ENCODE results near the gene STX16.

The STX16 gene

DNA sequence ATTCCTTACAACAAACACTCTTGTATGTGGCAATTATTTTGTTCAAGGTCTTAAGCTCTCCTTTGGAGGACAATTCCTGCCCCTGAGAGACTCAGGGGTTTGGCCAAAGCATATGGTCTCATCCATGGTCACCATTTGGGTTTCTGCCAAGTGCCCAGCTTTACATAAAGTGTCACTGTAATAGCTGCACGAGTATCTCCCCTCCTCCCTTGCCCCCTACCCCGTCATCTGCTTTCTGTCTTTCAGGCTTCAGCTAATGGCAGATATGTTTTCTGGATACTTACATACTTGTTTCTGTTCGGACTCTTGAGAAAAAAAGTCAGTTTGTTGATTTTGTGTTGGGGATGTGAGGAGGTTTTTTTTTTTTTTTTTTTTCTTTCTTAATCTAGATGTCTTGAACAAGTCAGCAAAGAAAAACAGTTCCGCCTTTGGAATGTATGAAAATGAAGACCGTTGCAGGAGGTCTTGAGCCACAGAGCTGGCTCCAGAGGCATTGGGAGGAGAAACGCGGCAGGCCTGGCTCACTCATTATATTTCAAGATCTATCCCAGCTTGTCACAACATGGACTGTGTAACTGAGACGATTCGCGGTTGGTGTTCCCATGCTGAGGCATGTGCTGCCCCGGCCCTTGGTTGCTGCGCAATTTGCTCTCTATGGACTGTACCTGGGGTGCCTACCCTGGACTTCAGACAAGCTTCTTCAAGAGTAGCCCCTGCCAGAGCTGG lies 32.6 kb upstream of the STX16 start:
- DNase-seq (ENCODE audit: low spot score), result no peak

DNA sequence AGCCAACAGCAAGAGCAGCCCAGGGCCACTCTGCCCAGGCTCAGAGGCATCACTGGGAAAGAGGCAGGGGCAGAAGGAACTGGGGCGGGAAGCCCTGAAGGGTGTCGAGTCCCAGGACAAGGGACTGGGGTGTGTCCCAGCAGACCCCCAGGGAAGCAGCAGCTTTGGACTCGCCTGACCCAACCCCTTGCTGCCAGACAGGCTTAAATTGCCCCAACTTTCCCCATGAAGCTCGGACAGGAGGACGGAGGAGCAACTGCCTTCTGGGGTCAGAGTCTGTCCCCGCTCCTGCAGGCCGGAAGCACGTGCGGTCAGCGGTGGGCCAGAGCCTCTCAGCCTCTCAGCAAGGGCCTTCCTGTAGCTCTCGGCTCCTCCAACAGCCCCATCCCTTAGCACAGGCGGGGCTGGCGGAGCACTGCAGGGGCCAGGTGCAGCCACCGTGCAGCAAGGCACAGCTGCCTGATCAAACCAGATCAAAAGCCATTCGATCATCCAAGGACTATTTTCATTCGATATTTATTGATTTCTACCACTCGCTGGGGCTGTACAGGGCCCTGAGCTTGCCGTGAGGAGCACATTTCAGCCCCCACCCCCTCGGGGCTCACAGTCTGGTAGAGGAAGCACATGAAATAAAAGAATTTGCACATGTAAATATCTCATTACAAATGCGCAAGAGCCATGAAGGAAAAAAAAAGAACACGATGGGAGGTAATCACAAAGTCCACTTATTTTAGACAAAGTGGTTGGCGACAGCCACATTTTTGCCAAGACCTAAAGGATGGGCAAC lies 31.8 kb upstream of the STX16 start:
- DNase-seq (ENCODE audit: low spot score), result no peak

DNA sequence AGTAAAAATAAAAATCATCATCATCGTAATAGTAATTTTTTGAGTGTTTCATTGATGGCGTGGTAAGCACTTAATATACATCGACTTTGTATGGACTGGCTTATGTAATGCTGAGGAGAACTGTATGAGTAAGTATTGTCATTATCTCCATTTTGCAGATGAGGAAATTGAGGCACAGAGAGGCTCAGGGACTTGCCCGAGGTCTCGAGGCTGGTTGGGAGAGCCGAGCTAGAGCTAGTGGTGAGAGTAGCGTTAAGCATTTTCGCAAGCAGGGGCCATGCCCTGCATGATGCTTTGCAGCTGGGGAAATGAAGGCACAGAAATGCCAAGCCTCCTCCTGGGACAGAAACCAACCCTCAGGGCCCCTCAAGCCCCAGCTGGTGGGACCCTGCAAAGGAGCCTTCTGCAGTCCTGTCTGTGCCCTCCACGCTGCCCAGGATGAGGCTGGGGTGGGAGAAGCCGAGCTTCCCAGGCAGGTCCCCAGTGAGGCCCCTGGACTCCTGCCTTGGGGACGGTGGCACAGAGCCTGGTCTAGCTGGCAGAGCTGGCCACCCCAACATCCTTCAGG lies 31.1 kb upstream of the STX16 start:
- DNase-seq (ENCODE audit: low spot score), result no peak

GRCh38 chr20:58621906-58622548 lies 29.1 kb upstream of the STX16 start:
- DNase-seq (ENCODE audit: low spot score), result no peak

- no peak for DNase-seq (ENCODE audit: low spot score)
Observed at GRCh38 chr20:58622671-58623578, 28.2 kb upstream of the STX16 start.

GRCh38 chr20:58623579-58624473 lies 27.3 kb upstream of the STX16 start:
- no peak for DNase-seq (ENCODE audit: low spot score)

GRCh38 chr20:58624687-58625086 lies 26.4 kb upstream of the STX16 start:
- no peak for DNase-seq (ENCODE audit: low spot score)

DNA sequence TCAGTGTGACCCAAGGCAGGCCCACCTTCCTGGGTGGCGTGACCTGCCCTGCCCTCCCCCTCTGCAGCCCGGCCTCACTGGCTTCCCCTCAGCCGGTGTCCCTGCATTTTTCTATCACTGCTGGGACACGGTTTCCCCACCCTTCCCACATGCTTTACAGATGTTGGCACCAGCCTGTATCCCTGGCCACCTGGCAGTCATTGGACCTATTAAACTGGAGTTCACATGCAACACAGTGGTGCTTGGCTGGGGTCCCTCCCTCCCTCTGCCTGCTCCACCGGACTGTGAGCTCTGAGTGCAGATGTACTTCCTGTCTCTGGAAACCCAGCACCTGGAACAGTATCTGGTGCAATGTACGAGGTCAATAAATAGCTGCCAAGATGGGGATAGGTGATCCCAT lies 25.5 kb upstream of the STX16 start:
- DNase-seq (ENCODE audit: low spot score), result no peak

DNA sequence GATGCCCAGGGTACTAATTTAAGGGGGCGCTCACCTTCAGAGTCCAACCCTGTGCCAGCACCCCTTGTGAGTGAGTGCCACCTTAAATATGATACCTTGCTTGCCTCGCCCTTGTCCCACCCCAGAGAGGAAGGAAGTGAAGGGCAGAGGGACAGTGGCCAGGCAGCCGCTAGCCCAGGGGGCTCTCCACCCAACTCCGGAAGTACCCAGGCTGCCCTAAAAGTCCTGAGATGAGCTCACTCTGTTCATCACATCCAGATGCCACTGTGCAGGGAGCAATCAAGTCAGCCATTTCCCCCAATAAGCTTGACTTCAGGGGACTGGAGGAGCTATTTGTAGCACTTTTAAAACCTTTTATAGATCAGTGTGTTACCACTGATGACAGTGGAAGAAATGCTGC lies 25.0 kb upstream of the STX16 start:
- no peak for DNase-seq (ENCODE audit: low spot score)

DNA sequence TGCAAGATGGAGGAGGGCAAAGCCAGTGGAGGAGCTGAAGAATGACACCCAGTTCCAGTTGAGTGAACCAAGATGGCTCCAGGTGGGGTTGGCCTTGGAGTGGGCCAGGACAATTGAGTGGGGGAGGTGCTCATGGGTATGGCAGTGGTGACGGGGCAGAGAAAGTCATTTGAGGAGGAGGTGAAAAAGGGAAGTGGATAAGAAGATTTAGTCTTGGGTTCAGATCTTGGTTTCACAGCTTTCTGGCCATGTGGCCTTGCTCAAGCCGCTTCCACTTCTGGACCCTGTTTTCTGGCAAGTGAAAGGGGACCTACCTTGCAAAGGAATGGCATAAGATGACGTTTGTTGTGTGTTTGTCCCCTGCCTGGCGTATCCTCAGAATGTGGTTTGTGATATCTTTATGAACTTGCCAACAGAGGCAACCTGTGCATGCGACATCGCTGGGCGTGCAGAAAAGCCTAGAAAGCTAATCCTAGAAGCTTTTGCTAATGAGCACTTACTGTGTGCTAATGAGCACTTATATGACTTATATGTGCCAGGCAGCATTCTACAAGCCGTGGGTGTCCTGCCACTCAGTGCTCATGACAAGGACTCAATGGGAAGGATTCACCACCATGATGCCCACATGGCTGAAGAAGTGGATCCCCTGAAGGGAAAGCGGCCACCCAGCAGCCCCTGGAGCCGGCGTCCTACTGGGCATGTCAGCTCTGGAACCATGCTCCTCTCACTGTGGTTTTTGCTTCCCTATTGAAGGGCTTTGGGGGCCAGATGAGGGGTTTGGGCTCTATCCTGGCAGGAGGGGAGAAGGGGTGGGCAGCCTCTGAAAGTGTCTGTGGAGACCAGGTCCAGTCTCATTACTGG lies 23.6 kb upstream of the STX16 start:
- DNase-seq (ENCODE audit: low spot score), result no peak

GRCh38 chr20:58628491-58629214 lies 22.4 kb upstream of the STX16 start:
- DNase-seq (ENCODE audit: low spot score), result no peak

GRCh38 chr20:58629215-58629580 lies 21.9 kb upstream of the STX16 start:
- no peak for DNase-seq (ENCODE audit: low spot score)

GRCh38 chr20:58630063-58630462 lies 21.0 kb upstream of the STX16 start:
- no peak for DNase-seq (ENCODE audit: low spot score)

DNA sequence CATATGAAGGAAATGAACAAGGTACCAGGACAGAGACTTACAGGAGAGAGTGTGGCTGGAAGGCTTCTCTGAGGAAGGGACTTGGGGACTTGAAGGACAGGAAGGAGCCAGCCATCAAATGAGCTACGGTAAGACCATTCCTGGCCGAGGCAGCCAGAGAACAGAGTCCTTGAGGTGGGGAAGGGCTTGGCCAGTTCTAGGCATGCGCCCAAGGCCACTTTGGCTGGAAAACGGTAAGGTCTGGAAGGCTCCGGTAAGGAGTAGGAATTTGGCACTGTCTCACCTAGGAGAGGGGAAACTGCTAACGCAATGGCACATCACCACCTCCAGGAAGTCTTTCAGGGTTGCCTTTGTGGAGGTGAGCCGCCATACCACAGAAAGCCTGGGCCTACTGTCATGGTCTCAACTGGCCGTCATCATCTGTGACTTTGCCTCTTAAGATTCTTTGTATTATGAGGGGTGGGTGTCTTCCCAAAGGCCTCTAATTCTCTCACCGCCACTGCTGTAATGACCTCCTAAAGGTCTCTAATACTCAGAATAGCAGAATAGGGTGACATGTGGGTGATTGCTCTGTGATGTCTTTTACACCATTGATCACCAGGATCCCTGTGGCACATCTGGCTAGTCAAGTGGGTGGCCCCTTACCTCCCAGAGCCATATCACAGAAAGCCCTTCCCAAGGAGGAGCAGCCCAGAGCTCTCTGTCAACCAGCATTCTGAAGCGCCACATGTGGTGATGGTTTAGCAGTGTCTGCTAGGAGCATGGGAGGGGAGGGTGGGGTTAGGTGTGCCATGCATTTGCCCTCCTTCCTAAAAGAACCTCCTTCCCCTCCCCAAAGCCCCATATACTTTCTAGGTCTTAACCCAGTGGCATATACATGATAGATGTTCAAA lies 17.7 kb upstream of the STX16 start:
- no peak for DNase-seq (ENCODE audit: low spot score)

- no peak for DNase-seq (ENCODE audit: low spot score)
Observed at GRCh38 chr20:58634059-58634458, 17.0 kb upstream of the STX16 start.

- DNase-seq (ENCODE audit: low spot score), result no peak
Observed at GRCh38 chr20:58634521-58635278, 16.4 kb upstream of the STX16 start.

GRCh38 chr20:58635279-58635665 lies 15.8 kb upstream of the STX16 start:
- no peak for DNase-seq (ENCODE audit: low spot score)

Data from hematopoietic multipotent progenitor cell treated with erythropoietin and hydrocortisone succinate and interleukin-3 and kit ligand, for 15 days (in vitro differentiated cells).